Measurements from ENCODE around the gene C1orf50.
"Not testable (repeated sequence)": the region's sequence is repeated elsewhere in the genome, so short reads cannot be mapped to it uniquely, and the experiment has no call there.

Gene C1orf50

GRCh38 chr1:42801832-42802473, 34.9 kb downstream of the C1orf50 start:
- DNase-seq (ENCODE audit: low read depth), result no peak

GRCh38 chr1:42806171-42806570, 39.1 kb downstream of the C1orf50 start:
- DNase-seq (ENCODE audit: low read depth), result no peak

DNA sequence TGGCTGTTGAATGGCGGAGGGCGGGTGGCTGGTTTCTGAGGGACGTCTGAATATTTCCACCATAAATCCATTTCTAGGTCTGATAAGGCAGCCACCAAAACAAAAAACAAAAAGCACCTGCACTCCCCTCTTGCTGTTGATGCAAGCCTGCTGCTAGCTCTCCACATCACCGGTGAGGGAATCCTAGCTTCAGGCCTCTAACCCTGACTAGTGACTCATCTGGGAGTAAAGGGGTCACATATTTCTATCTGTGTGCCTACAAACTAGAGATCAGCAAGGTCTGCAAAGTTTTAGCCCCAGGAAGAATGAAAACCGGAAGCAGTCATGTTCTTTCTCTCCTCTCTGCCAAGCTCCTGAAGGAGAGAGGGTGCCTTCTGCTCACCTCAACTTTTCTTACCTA, 39.5 kb downstream of the C1orf50 start:
- DNase-seq (ENCODE audit: low read depth), result no peak

GRCh38 chr1:42807056-42807668, 40.1 kb downstream of the C1orf50 start:
- DNase-seq (ENCODE audit: low read depth), result no peak

GRCh38 chr1:42814815-42815214, 47.8 kb downstream of the C1orf50 start:
- DNase-seq (ENCODE audit: low read depth), result not testable (repeated sequence)

DNA sequence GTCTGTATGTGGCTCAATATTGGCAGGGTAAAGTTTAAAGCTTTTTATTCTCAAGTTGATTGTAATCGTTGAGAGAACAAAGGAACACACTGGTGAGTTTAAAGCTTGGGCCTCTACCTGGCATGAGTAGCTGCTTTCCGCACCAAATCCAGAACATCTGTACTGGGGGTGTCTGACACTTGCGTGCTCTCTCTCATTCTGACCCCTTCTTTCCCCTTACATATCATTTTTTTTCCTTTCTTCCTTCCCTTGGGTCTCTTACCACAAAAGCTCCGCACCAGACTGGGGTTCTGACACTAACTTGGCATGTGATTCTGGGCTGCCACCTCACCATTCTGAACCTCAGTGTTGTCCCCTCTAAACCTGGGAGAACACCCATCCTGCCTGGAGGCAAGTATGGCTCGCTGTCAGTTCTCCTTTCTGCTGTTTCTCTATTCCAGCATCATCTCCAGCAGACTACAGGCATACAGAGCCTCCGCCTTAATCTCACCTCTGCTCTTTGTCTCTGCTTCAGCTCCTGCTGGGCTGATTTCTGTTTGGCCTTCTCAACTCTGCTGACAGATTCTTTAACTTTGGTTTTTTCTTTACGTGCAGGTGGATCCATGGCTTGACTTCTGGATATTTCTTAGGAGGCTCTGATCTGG, 49.0 kb downstream of the C1orf50 start:
- no peak for DNase-seq (ENCODE audit: low read depth)

DNA sequence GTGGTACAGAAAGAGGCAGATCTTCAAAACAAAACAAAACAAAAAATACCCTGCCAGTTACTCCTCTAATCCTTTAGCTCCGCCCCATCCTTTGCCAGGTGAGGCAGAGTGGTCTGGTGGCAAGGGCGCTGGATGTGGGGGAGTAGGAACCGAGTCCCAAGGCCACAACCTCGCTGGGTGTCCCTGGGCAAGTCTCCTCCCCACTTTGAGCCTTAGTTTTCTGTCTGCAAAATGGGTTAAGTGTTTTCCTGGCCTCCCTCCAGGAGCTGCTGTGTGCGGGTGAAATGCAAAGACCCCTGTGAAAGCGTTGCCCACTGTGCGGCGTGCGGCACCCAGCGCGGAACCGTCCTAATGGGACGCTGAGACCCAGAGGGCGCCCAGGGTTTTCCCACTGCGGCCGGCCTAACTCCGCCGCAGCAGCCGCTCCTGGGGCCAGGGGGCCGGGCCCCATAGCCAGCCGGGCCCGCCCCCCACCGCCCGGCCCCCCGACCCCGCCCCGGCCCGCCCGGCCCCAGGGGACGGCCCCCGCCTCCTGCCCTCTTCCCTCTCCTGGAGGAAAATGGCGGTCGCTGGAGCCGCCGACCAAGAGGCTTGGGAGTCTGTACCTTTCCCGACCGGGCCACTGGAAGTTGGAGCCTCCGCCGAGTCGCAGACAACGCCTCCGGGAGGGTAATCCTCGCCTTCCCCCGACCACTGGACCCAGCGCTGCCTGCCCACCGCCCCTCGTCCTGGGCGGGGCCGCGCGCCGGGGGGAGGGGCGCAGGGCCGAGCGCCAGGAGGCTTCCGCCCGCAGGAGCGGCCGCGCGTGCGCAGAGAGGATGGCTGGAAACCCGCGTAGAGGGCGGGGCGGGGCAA, 49.8 kb downstream of the C1orf50 start, which contains the start of the genes ERMAP and SVBP:
Gene ERMAP (plus strand): TSS at position 538 of the 855 bp plus-strand sequence. CDS start 13,327 bp downstream, outside the sequence.
Gene SVBP (minus strand): TSS at position 813 of the 855 bp plus-strand sequence. CDS start 853 bp downstream, outside the sequence.
- DNase-seq (ENCODE audit: low read depth), result peak; percentile 84

DNA sequence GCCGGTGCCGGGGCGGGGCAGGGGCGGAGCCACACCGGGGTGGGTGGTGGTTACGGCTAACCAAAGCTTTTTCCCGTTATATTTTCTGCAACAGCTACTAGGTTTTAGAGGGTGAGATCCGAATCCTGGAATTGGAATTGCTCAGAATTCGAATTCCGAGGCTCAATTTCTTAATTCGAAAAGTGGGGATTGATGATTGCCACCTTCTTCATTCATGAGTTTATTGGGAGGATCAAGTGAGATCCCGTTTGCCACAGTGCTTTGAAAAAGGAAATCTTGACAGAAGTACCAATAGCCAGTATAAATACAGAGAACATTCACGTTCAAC, 50.4 kb downstream of the C1orf50 start:
- no peak for DNase-seq (ENCODE audit: low read depth)

GRCh38 chr1:42817976-42818375, 50.9 kb downstream of the C1orf50 start:
- no peak for DNase-seq (ENCODE audit: low read depth)

- DNase-seq (ENCODE audit: low read depth), result no peak
Measured at GRCh38 chr1:42820813-42821212, 53.8 kb downstream of the C1orf50 start.

DNA sequence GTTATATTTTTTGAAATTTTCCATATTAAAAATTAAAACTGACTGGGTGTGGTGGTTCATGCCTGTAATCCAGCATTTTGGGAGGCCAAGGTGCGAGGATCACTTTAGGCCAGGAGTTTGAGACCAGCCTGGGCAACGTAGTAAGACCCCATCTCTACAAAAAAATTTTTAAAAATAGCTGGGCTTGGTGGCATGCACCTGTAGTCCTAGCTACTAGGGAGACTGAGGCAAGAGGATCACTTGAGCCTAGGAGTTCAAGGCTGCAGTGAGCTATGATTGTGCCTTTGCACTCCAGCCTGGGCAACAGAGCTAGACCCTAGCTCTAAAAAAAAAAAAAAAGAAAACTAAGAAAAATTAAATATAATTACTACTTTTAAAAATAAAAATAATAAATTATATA, 54.6 kb downstream of the C1orf50 start:
- DNase-seq (ENCODE audit: low read depth), result no peak

- DNase-seq (ENCODE audit: low read depth), result no peak
Measured at GRCh38 chr1:42822800-42823392, 55.8 kb downstream of the C1orf50 start.

DNA sequence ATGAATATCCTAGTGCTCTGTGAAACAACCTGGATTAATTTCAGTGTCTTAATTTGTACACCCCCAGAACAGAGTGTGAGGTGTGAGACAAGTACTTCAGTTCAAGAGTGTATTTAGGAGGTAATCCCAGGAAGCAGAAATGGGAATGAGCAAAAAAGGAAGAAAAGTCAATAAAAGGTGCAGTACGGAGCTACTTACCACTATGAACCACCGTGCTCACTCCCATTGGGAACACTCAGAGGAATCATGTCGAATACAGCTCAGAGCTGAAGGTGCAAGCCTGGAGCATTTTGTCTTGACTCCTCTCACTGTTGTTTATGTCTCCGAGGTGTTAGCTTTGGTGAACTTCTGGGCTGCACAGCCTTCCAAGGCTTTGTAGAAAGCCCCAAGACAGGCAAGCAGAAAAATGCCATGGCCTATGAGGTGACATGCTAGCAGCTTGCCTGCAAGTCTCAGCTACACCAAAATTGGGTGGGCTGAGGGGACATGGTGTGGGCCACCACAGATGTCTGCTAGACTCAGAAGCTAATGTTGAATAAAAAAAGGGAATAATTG, 57.5 kb downstream of the C1orf50 start:
- no peak for DNase-seq (ENCODE audit: low read depth)

DNA sequence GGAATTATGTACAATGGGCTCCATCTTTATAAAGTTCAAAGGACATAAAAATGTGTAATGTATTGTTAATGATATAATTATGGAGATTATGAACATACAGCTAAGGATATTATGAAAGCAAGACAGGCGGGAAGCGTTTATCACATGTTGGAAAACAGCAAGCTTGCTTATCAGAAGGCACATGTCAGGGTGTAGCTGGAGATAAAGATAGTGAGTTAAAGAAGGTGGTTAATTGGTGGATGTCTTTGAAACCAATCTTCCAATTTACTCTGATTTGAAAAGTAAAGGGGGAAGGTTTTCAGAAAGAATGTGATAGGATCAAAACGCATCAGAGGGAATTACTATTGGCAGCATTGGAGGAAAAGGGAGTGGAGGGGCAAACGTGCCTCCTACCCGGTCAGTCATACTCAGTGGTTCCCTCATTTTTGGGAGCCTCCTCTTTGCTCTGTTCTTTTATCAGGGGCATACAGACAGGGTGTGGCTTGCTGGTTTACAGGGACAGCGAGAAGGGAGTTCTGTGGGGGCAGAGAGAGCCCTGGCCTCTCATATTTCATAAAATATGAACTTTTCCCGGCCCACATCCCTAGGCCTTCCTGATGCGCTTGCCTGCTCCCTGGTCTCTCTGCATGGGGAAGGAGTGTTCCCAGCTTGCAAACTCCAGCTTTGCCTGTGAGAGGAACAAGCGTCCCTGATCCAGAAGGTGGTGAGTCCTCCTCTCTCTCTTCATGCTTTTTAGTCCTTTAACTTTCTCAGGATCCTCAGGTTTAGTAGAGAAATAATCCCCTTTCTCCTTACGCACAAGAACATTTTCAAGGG, 58.2 kb downstream of the C1orf50 start:
- no peak for DNase-seq (ENCODE audit: low read depth)

Measured in T-helper 22 cell (primary cell).